ENCODE results near the gene USP13. TPM values are rescaled to one million over a fixed set of nuclear protein-coding genes. Genes with fewer than 3 reads are reported as not detected.

The USP13 gene

GRCh38 chr3:179833294-179833693 is 180.5 kb downstream of the USP13 start:
- Histone ChIP-seq H3K4me3 (ENCODE audit: insufficient read depth in 1 of 2, low read depth in 1 of 2, low read length in 2 of 2) (no peak overlapping the region), H3K4me1 (ENCODE audit: control insufficient read depth, insufficient read depth, low read depth, low read length) (no peaks in the 10 kb centered on the region), H3K79me1 (replicated peaks; ENCODE audit: low read length, poor library complexity, severe bottlenecking) (no peaks in the 10 kb centered on the region), H3K9ac (ENCODE audit: low read length) (no peak overlapping the region), H2BK5ac (ENCODE audit: low read depth, low read length, poor library complexity, severe bottlenecking) (no peak overlapping the region), H3K14ac (ENCODE audit: low read length in 2 of 2) (no peak overlapping the region), H2BK15ac (ENCODE audit: low read depth, poor library complexity, severe bottlenecking) (no peak overlapping the region), H3K18ac (ENCODE audit: low read depth in 1 of 2, low read length in 2 of 2) (no peak overlapping the region), H2AK5ac (ENCODE audit: low read length, severe bottlenecking) (no peak overlapping the region), H2BK120ac (ENCODE audit: low read depth, low read length) (no peak overlapping the region), H3K4ac (ENCODE audit: low read depth in 1 of 2, low read length in 2 of 2) (no peak overlapping the region), H3K9me3 (ENCODE audit: control insufficient read depth, low read length) (no peaks in the 10 kb centered on the region), H2AFZ (ENCODE audit: low read depth, low read length) (no peak overlapping the region), H3K27me3 (ENCODE audit: control insufficient read depth in 1 of 2, insufficient read depth in 1 of 2, low read length in 2 of 2) (peaks cover 0 to 7% of the 10 kb centered on the region in 2 experiments), H2BK12ac (ENCODE audit: low read length in 2 of 2) (no peak overlapping the region), H3K36me3 (ENCODE audit: control insufficient read depth in 1 of 2, insufficient read depth in 2 of 2, low read depth in 1 of 2, low read length in 2 of 2) (no peaks in the 10 kb centered on the region), H3K27ac (ENCODE audit: low read length, poor library complexity, severe bottlenecking) (no peak overlapping the region), H4K8ac (ENCODE audit: low read length) (no peak overlapping the region), H3K4me2 (ENCODE audit: low read length, poor library complexity, severe bottlenecking) (no peak overlapping the region), H3K23ac (ENCODE audit: low read length in 2 of 2) (no peak overlapping the region), H4K91ac (ENCODE audit: low read length) (no peak overlapping the region)
- no peak for DNase-seq

DNA sequence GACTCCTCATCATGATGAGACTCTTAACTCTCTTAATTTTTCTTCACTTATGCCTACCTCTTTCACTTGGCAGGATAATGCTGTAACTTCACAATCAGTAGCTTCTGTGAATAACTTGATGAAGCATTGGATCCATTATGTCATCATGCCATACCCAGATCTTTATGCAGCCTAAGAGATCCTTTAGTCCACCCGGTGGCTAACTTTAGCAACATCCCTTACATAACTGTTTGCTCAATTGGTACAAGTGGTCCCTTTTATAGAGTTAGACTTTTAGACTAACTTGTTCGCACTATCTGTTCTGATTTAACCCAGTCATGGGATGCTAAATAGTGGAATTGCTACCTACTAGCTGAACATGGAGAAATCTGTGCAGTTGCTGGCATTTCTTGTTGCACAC is 184.5 kb downstream of the USP13 start:
- Histone ChIP-seq H3K27ac (ENCODE audit: low read length, poor library complexity, severe bottlenecking) (no peak overlapping the region), H2BK120ac (ENCODE audit: low read depth, low read length) (no peak overlapping the region), H3K4me2 (ENCODE audit: low read length, poor library complexity, severe bottlenecking) (no peak overlapping the region), H3K4ac (ENCODE audit: low read depth in 1 of 2, low read length in 2 of 2) (no peak overlapping the region), H4K8ac (ENCODE audit: low read length) (no peak overlapping the region), H2BK12ac (ENCODE audit: low read length in 2 of 2) (no peak overlapping the region), H3K27me3 (ENCODE audit: control insufficient read depth in 1 of 2, insufficient read depth in 1 of 2, low read length in 2 of 2) (peaks cover 0 to 2% of the 10 kb centered on the region in 2 experiments), H3K4me3 (ENCODE audit: insufficient read depth in 1 of 2, low read depth in 1 of 2, low read length in 2 of 2) (no peak overlapping the region), H3K23ac (ENCODE audit: low read length in 2 of 2) (no peak overlapping the region), H3K14ac (ENCODE audit: low read length in 2 of 2) (no peak overlapping the region), H2BK5ac (ENCODE audit: low read depth, low read length, poor library complexity, severe bottlenecking) (no peak overlapping the region), H2AK5ac (ENCODE audit: low read length, severe bottlenecking) (no peak overlapping the region), H3K36me3 (ENCODE audit: control insufficient read depth in 1 of 2, insufficient read depth in 2 of 2, low read depth in 1 of 2, low read length in 2 of 2) (no peaks in the 10 kb centered on the region), H3K9me3 (ENCODE audit: control insufficient read depth, low read length) (no peaks in the 10 kb centered on the region), H4K91ac (ENCODE audit: low read length) (no peak overlapping the region), H3K9ac (ENCODE audit: low read length) (no peak overlapping the region), H3K18ac (ENCODE audit: low read depth in 1 of 2, low read length in 2 of 2) (no peak overlapping the region), H3K4me1 (ENCODE audit: control insufficient read depth, insufficient read depth, low read depth, low read length) (peaks cover 3% of the 10 kb centered on the region), H2BK15ac (ENCODE audit: low read depth, poor library complexity, severe bottlenecking) (no peak overlapping the region), H3K79me1 (replicated peaks; ENCODE audit: low read length, poor library complexity, severe bottlenecking) (no peaks in the 10 kb centered on the region), H2AFZ (ENCODE audit: low read depth, low read length) (no peak overlapping the region)
- WGBS: 82% methylated on average over 2 of the region's 2 CpGs
- peak; percentile 17 for DNase-seq

Small RNA genes within 50 kb of the gene (small RNA-seq; reads per million reads assigned to genes)
- gene RF01210 (ENCODE audit: low read depth): not detected

Measured in mesenchymal stem cell (in vitro differentiated cells and primary cell).